H9 (cell line): ENCODE data around the gene ULK1. TPM values are rescaled to one million over a fixed set of nuclear protein-coding genes. Genes with fewer than 3 reads are reported as not detected.
"Not testable (repeated sequence)": the region's sequence is repeated elsewhere in the genome, so short reads cannot be mapped to it uniquely, and the experiment has no call there.

Experiments used
- DNase-seq: peaks from one replicate; pipeline ENCODE4 v3.0.0-alpha.2; 2017
- H2AFZ ChIP-seq: one replicate; pipeline ENCODE4 v1.6.1; 2013; ENCODE audit warnings: mild to moderate bottlenecking, low read length, control low read depth, moderate library complexity
- H2AK5ac ChIP-seq: 2 replicates; pipeline ENCODE4 v1.6.1; 2013; ENCODE audit warnings: low read length, control low read depth, mixed read lengths; ENCODE audit not compliant: insufficient read length
- H2BK120ac ChIP-seq: one replicate; pipeline ENCODE4 v1.6.1; 2013; ENCODE audit warnings: low read depth, mild to moderate bottlenecking, low read length, control low read depth, inconsistent platforms; ENCODE audit not compliant: poor library complexity, severe bottlenecking
- H2BK12ac ChIP-seq: 2 replicates; pipeline ENCODE4 v1.6.1; 2013; ENCODE audit warnings: low read length, control low read depth, mixed read lengths, low read depth; ENCODE audit not compliant: insufficient read length
- H2BK15ac ChIP-seq: 2 replicates; pipeline ENCODE4 v1.6.1; 2013; ENCODE audit warnings: low read depth, low read length, control low read depth
- H2BK20ac ChIP-seq: one replicate; pipeline ENCODE4 v1.6.1; 2013; ENCODE audit warnings: low read depth, mild to moderate bottlenecking, low read length, control low read depth, inconsistent platforms; ENCODE audit not compliant: poor library complexity, severe bottlenecking
- H2BK5ac ChIP-seq: 2 replicates; pipeline ENCODE4 v1.6.1; 2013; ENCODE audit warnings: low read length, control low read depth, mixed read lengths; ENCODE audit not compliant: insufficient read length
- H3K14ac ChIP-seq: 2 replicates; pipeline ENCODE4 v1.6.1; 2013; ENCODE audit warnings: low read length, control low read depth; ENCODE audit not compliant: insufficient read depth
- H3K18ac ChIP-seq: 2 replicates; pipeline ENCODE4 v1.6.1; 2013; ENCODE audit warnings: low read depth, mild to moderate bottlenecking, mixed read lengths, low read length, control low read depth; ENCODE audit not compliant: insufficient read length
- H3K23ac ChIP-seq: 2 replicates; pipeline ENCODE4 v1.6.1; 2013; ENCODE audit warnings: low read length, control low read depth, mixed read lengths, low read depth; ENCODE audit not compliant: insufficient read length
- H3K23me2 ChIP-seq: 2 replicates; pipeline ENCODE4 v1.6.1; 2013; ENCODE audit warnings: low read depth, mild to moderate bottlenecking, mixed read lengths, low read length, control low read depth; ENCODE audit not compliant: insufficient read length, poor library complexity, severe bottlenecking
- H3K27ac ChIP-seq: 2 replicates; pipeline ENCODE4 v1.5.1; 2013; ENCODE audit warnings: low read length, control low read depth, mixed read lengths, low read depth; ENCODE audit not compliant: insufficient read length
- H3K27me3 ChIP-seq: 2 replicates; pipeline ENCODE4 v1.6.1; 2013; ENCODE audit warnings: low read length, control low read depth, inconsistent platforms; ENCODE audit not compliant: insufficient read depth
- H3K4ac ChIP-seq: 2 replicates; pipeline ENCODE4 v1.6.1; 2013; ENCODE audit warnings: low read depth, mild to moderate bottlenecking, control low read depth, inconsistent platforms, low read length, moderate library complexity
- H3K4me1 ChIP-seq: 2 replicates; pipeline ENCODE4 v1.6.1; 2013; ENCODE audit warnings: low read length, control low read depth, inconsistent platforms; ENCODE audit not compliant: insufficient read depth
- H3K4me2 ChIP-seq: 2 replicates; pipeline ENCODE4 v1.6.1; 2013; ENCODE audit warnings: low read length, control low read depth, mixed read lengths; ENCODE audit not compliant: insufficient read length, insufficient read depth
- H3K56ac ChIP-seq: 2 replicates; pipeline ENCODE4 v1.6.1; 2013; ENCODE audit warnings: low read depth, mild to moderate bottlenecking, mixed read lengths, low read length, control low read depth; ENCODE audit not compliant: insufficient read length
- H3K79me1 ChIP-seq: 2 replicates; pipeline ENCODE4 v1.6.1; 2013; ENCODE audit warnings: low read depth, mild to moderate bottlenecking, moderate library complexity, low read length, control low read depth, inconsistent platforms; ENCODE audit not compliant: insufficient read depth, poor library complexity, severe bottlenecking
- H3K79me2 ChIP-seq: 2 replicates; pipeline ENCODE4 v1.6.1; 2013; ENCODE audit warnings: low read length, control low read depth, inconsistent platforms; ENCODE audit not compliant: insufficient read depth
- H3K9ac ChIP-seq: 2 replicates; pipeline ENCODE4 v1.6.1; 2013; ENCODE audit warnings: low read length, control low read depth, mixed read lengths; ENCODE audit not compliant: insufficient read length; ENCODE audit errors: extremely low read depth
- H3K9me3 ChIP-seq: one replicate; pipeline ENCODE4 v1.6.1; 2013; ENCODE audit warnings: low read depth, low read length, inconsistent platforms; ENCODE audit not compliant: control insufficient read depth
- H3T11ph ChIP-seq: one replicate; pipeline ENCODE4 v1.6.1; 2013; ENCODE audit warnings: mild to moderate bottlenecking, low read length, control low read depth, inconsistent platforms
- H4K20me1 ChIP-seq: one replicate; pipeline ENCODE4 v1.6.1; 2013; ENCODE audit not compliant: control insufficient read depth, insufficient read length, insufficient read depth
- H4K5ac ChIP-seq: 2 replicates; pipeline ENCODE4 v1.6.1; 2013; ENCODE audit warnings: low read depth, mild to moderate bottlenecking, mixed read lengths, low read length, control low read depth; ENCODE audit not compliant: insufficient read length
- H4K8ac ChIP-seq: replicated peaks from 2 replicates; pipeline ENCODE4 v1.6.1; 2013; ENCODE audit warnings: low read length, control low read depth, mixed read lengths, low read depth; ENCODE audit not compliant: insufficient read length
- H4K91ac ChIP-seq: 2 replicates; pipeline ENCODE4 v1.6.1; 2013; ENCODE audit warnings: low read depth, mild to moderate bottlenecking, moderate library complexity, mixed read lengths, low read length, control low read depth; ENCODE audit not compliant: insufficient read length
- H3K27ac Mint-ChIP-seq, 3 experiments: 2 replicates in 2 of 3; 3 replicates in 1 of 3; pipeline ENCODE4 v1.8.0; 2020 to 2021; ENCODE audit warnings: mixed read lengths in 3 of 3, mild to moderate bottlenecking in 1 of 3, moderate library complexity in 1 of 3
- H3K27me3 Mint-ChIP-seq: 2 replicates; pipeline ENCODE4 v1.8.0; 2021; ENCODE audit warnings: low read depth, mild to moderate bottlenecking, moderate library complexity, mixed read lengths
- H3K36me3 Mint-ChIP-seq, 3 experiments: 2 replicates in 2 of 3; 3 replicates in 1 of 3; pipeline ENCODE4 v1.8.0; 2020 to 2021; ENCODE audit warnings: low read depth in 3 of 3, mixed read lengths in 3 of 3; ENCODE audit not compliant: insufficient read depth in 1 of 3
- H3K4me1 Mint-ChIP-seq, 2 experiments: 2 replicates each; pipeline ENCODE4 v1.8.0; 2020; ENCODE audit warnings: mixed read lengths in 2 of 2
- H3K4me3 Mint-ChIP-seq, 2 experiments: 2 replicates in 1 of 2; 3 replicates in 1 of 2; pipeline ENCODE4 v1.8.0; 2020 to 2021; ENCODE audit warnings: mild to moderate bottlenecking in 2 of 2, mixed read lengths in 2 of 2, moderate library complexity in 1 of 2
- H3K9me3 Mint-ChIP-seq, 2 experiments: 2 replicates in 1 of 2; 3 replicates in 1 of 2; pipeline ENCODE4 v1.8.0; 2020; ENCODE audit warnings: mild to moderate bottlenecking in 2 of 2, mixed read lengths in 2 of 2, moderate library complexity in 1 of 2
- WGBS: extraction: QIAGEN DNeasy Blood & Tissue Kit; methylation state at CpG from one replicate; pipeline ENCODE4 v1.1.7; 2013; ENCODE audit warnings: missing lambda C conversion rate, low lambda C conversion rate, mixed read lengths; ENCODE audit not compliant: insufficient read length; ENCODE audit errors: extremely low coverage; 5-methylcytosine and 5-hydroxymethylcytosine counted together
- total RNA-seq: library from RNA; stranded (reverse); gene quantifications from 2 replicates; pipeline ENCODE4 v1.2.1, GENCODE V29; 2021

Gene ULK1
- total RNA-seq, 1 experiment from 2014 or later: 57.2 TPM

DNA sequence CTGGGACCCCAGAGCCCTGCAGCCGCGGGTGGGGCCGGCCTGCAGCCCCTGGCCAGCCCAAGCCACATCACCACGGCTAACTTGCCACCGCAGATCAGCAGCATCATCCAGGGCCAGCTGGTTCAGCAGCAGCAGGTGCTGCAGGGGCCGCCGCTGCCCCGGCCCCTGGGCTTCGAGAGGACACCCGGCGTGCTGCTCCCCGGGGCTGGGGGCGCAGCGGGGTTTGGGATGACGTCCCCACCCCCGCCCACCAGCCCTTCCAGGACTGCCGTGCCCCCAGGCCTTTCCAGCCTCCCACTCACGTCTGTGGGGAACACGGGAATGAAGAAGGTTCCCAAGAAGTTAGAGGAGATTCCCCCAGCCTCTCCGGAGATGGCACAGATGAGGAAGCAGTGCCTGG lies 66.9 kb downstream of the ULK1 start:
- not testable (repeated sequence) for H3K27me3 ChIP-seq, H2BK5ac ChIP-seq, H3K4me3 Mint-ChIP-seq, H4K8ac ChIP-seq, H4K5ac ChIP-seq, H2BK120ac ChIP-seq, H3K9me3 Mint-ChIP-seq, H3K56ac ChIP-seq, H2BK20ac ChIP-seq, H3K18ac ChIP-seq, H3K14ac ChIP-seq, H3K27ac ChIP-seq, H3K27me3 Mint-ChIP-seq, H3K4me2 ChIP-seq, H3K23ac ChIP-seq, H2BK12ac ChIP-seq, H4K91ac ChIP-seq, H3K79me1 ChIP-seq, H3T11ph ChIP-seq, H2AK5ac ChIP-seq, H2BK15ac ChIP-seq, H3K79me2 ChIP-seq, H3K27ac Mint-ChIP-seq, H3K9ac ChIP-seq, H4K20me1 ChIP-seq, H3K4ac ChIP-seq, H3K23me2 ChIP-seq, H3K9me3 ChIP-seq, H3K4me1 ChIP-seq, H2AFZ ChIP-seq, DNase-seq
- Mint-ChIP-seq H3K4me1 (peaks cover 18 to 23% of the 10 kb centered on the region in 2 experiments), H3K36me3 (peaks cover 4 to 23% (median 18%) of the 10 kb centered on the region in 3 experiments; a peak in 6 of 7 replicates)
- WGBS: no CpG with 5 or more reads among the region's 20 CpGs
